ENCODE results near the gene PDE6C. TPM values are rescaled to one million over a fixed set of nuclear protein-coding genes. Genes with fewer than 3 reads are reported as not detected.
A peak's percentile ranks its signal among the peaks of the same experiment; 100 is the strongest.

The PDE6C gene
- total RNA-seq, 2 experiments from 2014 or later, result 0.03 to 0.13 TPM

DNA sequence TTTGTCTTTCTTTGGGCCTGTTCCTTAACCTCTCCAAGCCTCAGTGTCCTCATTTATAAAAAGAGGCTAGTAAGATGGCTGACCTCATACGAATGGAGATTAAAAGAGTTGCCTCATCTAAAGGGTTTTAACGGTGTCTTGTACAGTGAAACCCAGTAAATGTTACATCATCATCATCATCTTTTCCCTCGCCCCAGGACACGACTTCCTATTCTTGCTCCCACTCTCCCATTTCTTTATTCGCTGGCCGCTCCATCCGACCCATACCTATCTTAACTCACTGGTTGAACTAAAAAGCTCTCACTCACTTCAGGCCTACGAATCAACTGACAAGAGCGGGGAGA is 89.5 kb downstream of the PDE6C start:
- Histone ChIP-seq H2AFZ (ENCODE audit: low read length) (peak overlapping the region; percentile 98), H3K27ac (ENCODE audit: low read depth, low read length, poor library complexity, severe bottlenecking) (peak overlapping the region; percentile 64), H3K4me2 (ENCODE audit: low read length) (peak overlapping the region; percentile 94), H3K79me2 (ENCODE audit: insufficient read depth, low read depth, low read length) (peaks cover 11% of the 10 kb centered on the region; the same call in 1 of the 2 replicates), H3K9me3 (ENCODE audit: low read length) (no peaks in the 10 kb centered on the region), H4K20me1 (ENCODE audit: insufficient read depth, low read length) (no peaks in the 10 kb centered on the region), H3K4me1 (ENCODE audit: insufficient read depth, low read length, poor library complexity, severe bottlenecking) (peaks cover 25% of the 10 kb centered on the region), H3K36me3 (ENCODE audit: insufficient read depth, low read length) (peaks cover 27% of the 10 kb centered on the region), H3K4me3 (ENCODE audit: low read depth, low read length, poor library complexity, severe bottlenecking) (peak overlapping the region; percentile 73), H3K9me2 (ENCODE audit: insufficient read depth, low read length) (no peaks in the 10 kb centered on the region)
- TF ChIP-seq, protein P1, sequence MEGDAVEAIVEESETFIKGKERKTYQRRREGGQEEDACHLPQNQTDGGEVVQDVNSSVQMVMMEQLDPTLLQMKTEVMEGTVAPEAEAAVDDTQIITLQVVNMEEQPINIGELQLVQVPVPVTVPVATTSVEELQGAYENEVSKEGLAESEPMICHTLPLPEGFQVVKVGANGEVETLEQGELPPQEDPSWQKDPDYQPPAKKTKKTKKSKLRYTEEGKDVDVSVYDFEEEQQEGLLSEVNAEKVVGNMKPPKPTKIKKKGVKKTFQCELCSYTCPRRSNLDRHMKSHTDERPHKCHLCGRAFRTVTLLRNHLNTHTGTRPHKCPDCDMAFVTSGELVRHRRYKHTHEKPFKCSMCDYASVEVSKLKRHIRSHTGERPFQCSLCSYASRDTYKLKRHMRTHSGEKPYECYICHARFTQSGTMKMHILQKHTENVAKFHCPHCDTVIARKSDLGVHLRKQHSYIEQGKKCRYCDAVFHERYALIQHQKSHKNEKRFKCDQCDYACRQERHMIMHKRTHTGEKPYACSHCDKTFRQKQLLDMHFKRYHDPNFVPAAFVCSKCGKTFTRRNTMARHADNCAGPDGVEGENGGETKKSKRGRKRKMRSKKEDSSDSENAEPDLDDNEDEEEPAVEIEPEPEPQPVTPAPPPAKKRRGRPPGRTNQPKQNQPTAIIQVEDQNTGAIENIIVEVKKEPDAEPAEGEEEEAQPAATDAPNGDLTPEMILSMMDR (conservative IDR thresholded peaks at IDR 0.05; ENCODE audit: low read length), result no peak
- TF ChIP-seq EZH2phosphoT487 (IDR thresholded peaks at IDR 0.05; ENCODE audit: borderline replicate concordance, low read depth, low read length), result no peak
- ChIA-PET POLR2A (interaction anchor here (0.6 to 3.2 kb wide), 15 partner anchors 8 to 261 kb away, joined by 3 to 14 read pairs (median 4); no protein-coding TSS in a partner anchor), CTCF (ENCODE audit: unreplicated experiment) (interaction anchor here (1.0 to 1.4 kb wide), 2 partner anchors 15 to 43 kb away, joined by 3 to 4 read pairs; no protein-coding TSS in a partner anchor)
- no peak for DNase-seq (ENCODE audit: low spot score)
- intact Hi-C loops (cut with micrococcal nuclease; ENCODE audit: unreplicated experiment), result loop anchor here (1.0 to 10.0 kb wide), 4 partner anchors 114 to 845 kb away; partner anchors contain the start of genes HELLS and SLC35G1
- TSS peak; percentile 74 for BruUV-seq (replicated peaks)

DNA sequence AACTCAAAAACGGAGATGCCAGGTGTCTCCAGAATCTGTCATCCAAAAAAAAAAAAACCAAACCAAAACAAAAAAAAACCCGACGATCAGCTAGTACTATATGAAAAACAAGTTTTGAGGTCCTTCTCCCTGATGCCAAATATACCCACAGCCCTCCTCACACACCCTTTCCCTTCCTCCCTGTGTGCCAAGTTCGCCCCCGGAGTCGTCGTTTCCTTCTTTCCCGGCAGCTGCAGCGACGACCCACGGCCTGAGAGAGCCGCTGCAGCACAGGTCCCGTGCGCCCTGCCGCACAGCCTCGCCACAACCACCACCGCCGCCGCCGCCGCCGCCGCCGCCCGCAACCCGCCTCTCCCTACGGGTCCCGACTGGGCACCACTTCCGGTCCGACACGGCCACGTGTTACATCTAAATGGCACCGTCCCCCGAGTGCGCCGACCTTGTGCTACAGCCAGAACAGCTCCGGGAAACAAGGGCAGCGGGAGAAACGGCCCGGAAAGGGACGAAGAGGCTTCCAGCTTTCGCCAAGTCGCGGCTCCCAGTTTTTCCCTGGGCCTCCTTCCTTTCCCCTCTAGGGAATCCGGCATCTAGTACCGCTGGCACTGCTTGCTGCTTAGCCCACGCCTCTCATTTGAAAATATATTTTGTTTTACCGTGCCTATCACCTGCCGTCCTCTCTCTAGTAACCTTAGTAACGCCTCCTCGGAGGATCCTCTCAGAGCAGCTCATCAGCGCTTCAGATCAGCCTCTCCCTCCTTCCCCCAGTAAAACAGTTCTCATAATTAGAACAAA is 90.1 kb downstream of the PDE6C start, which contains the start of gene FRA10AC1:
Gene FRA10AC1 (minus strand): TSS at position 383 of the 792 bp plus-strand sequence. CDS start 2,486 bp downstream, outside the sequence.
- peaks cover 22% of the 10 kb centered on the region for H3K36me3 ChIP-seq (ENCODE audit: insufficient read depth, low read length)
- H2AFZ ChIP-seq (ENCODE audit: low read length), result peak within 1 kb of the TSS; percentile 98
- H3K9me2 ChIP-seq (ENCODE audit: insufficient read depth, low read length), result no peaks in the 10 kb centered on the region
- peak within 1 kb of the TSS; percentile 73 for H3K4me3 ChIP-seq (ENCODE audit: low read depth, low read length, poor library complexity, severe bottlenecking)
- H3K9me3 ChIP-seq (ENCODE audit: low read length), result no peaks in the 10 kb centered on the region
- peak within 1 kb of the TSS; percentile 94 for H3K4me2 ChIP-seq (ENCODE audit: low read length)
- intact Hi-C loops (cut with micrococcal nuclease; ENCODE audit: unreplicated experiment), result loop anchor here (1.0 to 10.0 kb wide), 4 partner anchors 114 to 845 kb away; partner anchors contain the start of genes HELLS and SLC35G1
- peak within 1 kb of the TSS; percentile 64 for H3K27ac ChIP-seq (ENCODE audit: low read depth, low read length, poor library complexity, severe bottlenecking)
- H3K79me2 ChIP-seq (ENCODE audit: insufficient read depth, low read depth, low read length), result peaks cover 11% of the 10 kb centered on the region; the same call in 1 of the 2 replicates
- ChIA-PET POLR2A (interaction anchor here (0.6 to 3.2 kb wide), 22 partner anchors 8 to 262 kb away, joined by 3 to 14 read pairs (median 4); no protein-coding TSS in a partner anchor), CTCF (ENCODE audit: unreplicated experiment) (interaction anchor here (0.7 to 1.4 kb wide), 4 partner anchors 10 to 326 kb away, joined by 3 to 4 read pairs (median 4); no protein-coding TSS in a partner anchor)
- DNase-seq (ENCODE audit: low spot score), result peak; percentile 93
- no peak for TF ChIP-seq EZH2phosphoT487 (IDR thresholded peaks at IDR 0.05; ENCODE audit: borderline replicate concordance, low read depth, low read length)
- TF ChIP-seq, protein P1 (conservative IDR thresholded peaks at IDR 0.05; ENCODE audit: low read length), result peak; percentile 46
- H3K4me1 ChIP-seq (ENCODE audit: insufficient read depth, low read length, poor library complexity, severe bottlenecking), result peaks cover 25% of the 10 kb centered on the region
- no peaks in the 10 kb centered on the region for H4K20me1 ChIP-seq (ENCODE audit: insufficient read depth, low read length)
- BruUV-seq (replicated peaks), result no TSS peak
